CD4-positive, CD25-positive, alpha-beta regulatory T cell (primary cell): Measurements from ENCODE around the gene SH2B3. TPM values are rescaled to one million over a fixed set of nuclear protein-coding genes. Genes with fewer than 3 reads are reported as not detected.

Experiments used
- ATAC-seq, 2 donors: fragments of 150-1000 bp; cut with Tn5 transposase; one replicate each; pipeline ENCODE4 v1.10.0; 2021; ENCODE audit warnings: low read depth in 2 of 2, moderate number of reproducible peaks in 2 of 2, moderate library complexity in 1 of 2
- DNase-seq, 3 donors: peaks; one replicate each; pipeline versions ENCODE4 v3.0.0 to v3.0.0-alpha.2; 2012 to 2022; ENCODE audit warnings: mixed read lengths in 1 of 3
- H3K27ac ChIP-seq: one replicate; pipeline ENCODE4 v1.7.0; 2013; ENCODE audit warnings: mild to moderate bottlenecking, low read length; ENCODE audit not compliant: insufficient read depth, poor library complexity, severe bottlenecking
- H3K27me3 ChIP-seq: one replicate; pipeline ENCODE4 v1.7.0; 2013; ENCODE audit warnings: low read length; ENCODE audit not compliant: control insufficient read depth, insufficient read depth
- H3K36me3 ChIP-seq: one replicate; pipeline ENCODE4 v1.7.0; 2013; ENCODE audit warnings: mild to moderate bottlenecking, low read length, moderate library complexity; ENCODE audit not compliant: control insufficient read depth, insufficient read depth
- H3K4me1 ChIP-seq: 2 replicates; pipeline ENCODE4 v1.7.0; 2013; ENCODE audit warnings: mild to moderate bottlenecking, low read length; ENCODE audit not compliant: insufficient read depth, control insufficient read depth, poor library complexity, severe bottlenecking
- H3K4me3 ChIP-seq: one replicate; pipeline ENCODE4 v1.7.0; 2013; ENCODE audit warnings: low read depth, mild to moderate bottlenecking, low read length, moderate library complexity
- H3K9me3 ChIP-seq, 2 experiments: 1 replicate in 1 of 2; 2 replicates in 1 of 2; pipeline ENCODE4 v1.7.0; 2013; ENCODE audit warnings: low read length in 2 of 2, mild to moderate bottlenecking in 1 of 2, moderate library complexity in 1 of 2; ENCODE audit not compliant: control insufficient read depth in 2 of 2
- H3K27ac Mint-ChIP-seq, 3 donors: one replicate each; pipeline ENCODE4 v1.8.0; 2020 to 2022; ENCODE audit warnings: mild to moderate bottlenecking in 3 of 3, mixed read lengths in 3 of 3, moderate library complexity in 2 of 3
- H3K27me3 Mint-ChIP-seq: one replicate; pipeline ENCODE4 v1.8.0; 2022; ENCODE audit warnings: mild to moderate bottlenecking, mixed read lengths
- H3K36me3 Mint-ChIP-seq: one replicate; pipeline ENCODE4 v1.8.0; 2020; ENCODE audit warnings: mixed read lengths
- H3K4me1 Mint-ChIP-seq, 4 donors: one replicate each; pipeline ENCODE4 v1.8.0; 2020 to 2022; ENCODE audit warnings: mixed read lengths in 4 of 4, mild to moderate bottlenecking in 1 of 4
- H3K4me3 Mint-ChIP-seq, 4 donors: one replicate each; pipeline ENCODE4 v1.8.0; 2020 to 2022; ENCODE audit warnings: mild to moderate bottlenecking in 4 of 4, mixed read lengths in 4 of 4, moderate library complexity in 3 of 4
- H3K9me3 Mint-ChIP-seq, 7 donors: one replicate each; pipeline ENCODE4 v1.8.0; 2020 to 2022; ENCODE audit warnings: mixed read lengths in 7 of 7, mild to moderate bottlenecking in 3 of 7, moderate library complexity in 2 of 7
- polyA plus RNA-seq, 4 donors: library from polyadenylated mRNA; unstranded; fragments of 300-500 nt; fragmentation: Illumina TruSeq; gene quantifications; one replicate each; pipeline ENCODE4 v1.2.3, GENCODE V29; 2021
- total RNA-seq: library from RNA; stranded (reverse); gene quantifications from one replicate; pipeline ENCODE4 v1.2.3, GENCODE V29; 2022

SH2B3 gene
- total and polyA plus RNA-seq, 5 donors from 2014 or later, result 1.6 to 25.7 (median 3.9) TPM

DNA sequence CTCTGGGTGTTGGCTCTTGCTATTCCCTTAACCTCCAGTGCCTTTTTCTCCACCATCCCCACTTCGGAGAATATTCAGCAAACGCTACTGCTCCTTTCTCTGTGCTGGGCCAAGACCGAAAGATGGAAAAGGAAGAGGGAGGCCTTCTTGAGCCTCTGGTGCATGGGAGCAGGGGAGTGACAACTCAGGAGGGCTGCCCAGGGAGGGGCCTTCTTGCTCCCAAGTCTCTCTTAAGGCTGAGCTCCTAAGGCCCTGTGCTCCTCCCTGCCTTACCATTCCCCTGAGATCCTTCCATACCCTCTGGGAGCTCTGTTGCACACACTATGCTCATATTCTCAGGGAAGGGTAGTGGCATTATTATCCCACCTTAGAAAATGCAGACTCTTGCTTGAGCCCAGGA lies 34.9 kb downstream of the SH2B3 start:
- no peak for ATAC-seq

DNA sequence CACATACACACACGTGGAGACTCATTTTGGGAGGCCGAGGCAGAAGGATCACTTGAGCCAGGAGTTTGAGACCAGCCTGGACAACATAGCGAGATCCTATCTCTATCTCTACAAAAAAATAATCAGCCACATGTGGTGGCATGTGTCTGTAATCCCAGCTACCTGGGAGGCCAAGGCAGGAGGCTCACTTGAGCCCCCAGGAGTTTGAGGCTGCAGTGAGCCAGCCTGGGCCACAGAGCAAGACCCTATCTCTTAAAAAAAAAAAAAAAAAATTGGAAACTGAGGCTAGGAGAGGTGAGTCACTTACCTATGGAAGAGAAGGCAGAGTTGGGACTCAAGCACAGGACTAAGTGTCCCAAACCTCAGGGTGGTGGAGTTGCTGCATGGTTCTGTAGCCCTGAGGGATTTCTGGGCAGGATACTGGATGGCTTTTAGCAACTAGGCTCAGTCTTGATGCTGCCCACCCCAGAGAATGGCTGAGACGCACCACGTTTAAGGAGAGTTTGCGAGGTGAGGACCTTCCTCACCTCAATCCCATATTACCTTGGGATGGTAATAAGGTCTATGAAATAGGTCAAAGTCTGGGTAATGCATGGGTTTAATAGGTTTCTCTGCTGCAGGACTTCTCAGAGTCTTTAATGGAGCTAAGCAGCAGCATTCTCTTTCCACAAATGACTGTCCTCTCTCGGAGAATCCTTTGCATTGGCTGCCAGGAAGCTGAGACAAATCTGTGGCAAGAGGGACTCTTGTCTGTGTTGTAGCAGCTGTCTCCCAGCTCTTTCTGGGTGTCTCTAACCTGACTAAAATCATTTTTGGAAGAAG lies 35.6 kb downstream of the SH2B3 start:
- Mint-ChIP-seq H3K4me1 (peaks cover 10 to 95% (median 55%) of the 10 kb centered on the region in 4 donors), H3K27ac (peak overlapping the region; percentile 49 to 95 (median 82)), H3K4me3 (peak overlapping the region in 1 of 4 donors; percentile 63), H3K9me3 (peaks cover 0 to 1% (median 0%) of the 10 kb centered on the region in 7 donors), H3K36me3 (peaks cover 16% of the 10 kb centered on the region), H3K27me3 (no peaks in the 10 kb centered on the region)
- peak overlapping the region; percentile 14 for H3K27ac ChIP-seq
- H3K4me1 ChIP-seq, result peaks cover 60% of the 10 kb centered on the region
- H3K27me3 ChIP-seq, result no peaks in the 10 kb centered on the region
- peaks cover 3% of the 10 kb centered on the region for H3K36me3 ChIP-seq
- H3K9me3 ChIP-seq, result no peaks in the 10 kb centered on the region
- H3K4me3 ChIP-seq, result no peak overlapping the region
- no peak for ATAC-seq
- no peak for DNase-seq

More for the DNA sequence above, 34.9 kb downstream of the SH2B3 start:
- Histone ChIP-seq H3K27ac (peak overlapping the region; percentile 14), H3K4me1 (peaks cover 60% of the 10 kb centered on the region), H3K4me3 (no peak overlapping the region), H3K36me3 (no peaks in the 10 kb centered on the region), H3K27me3 (no peaks in the 10 kb centered on the region), H3K9me3 (no peaks in the 10 kb centered on the region)
- Mint-ChIP-seq H3K4me3 (peak overlapping the region in 2 of 4 donors; percentile 7 to 63), H3K4me1 (peaks cover 10 to 95% (median 53%) of the 10 kb centered on the region in 4 donors), H3K27me3 (no peaks in the 10 kb centered on the region), H3K36me3 (peaks cover 19% of the 10 kb centered on the region), H3K27ac (peak overlapping the region; percentile 82 to 95 (median 82)), H3K9me3 (peaks cover 0 to 1% (median 0%) of the 10 kb centered on the region in 7 donors)
- DNase-seq, result no peak

DNA sequence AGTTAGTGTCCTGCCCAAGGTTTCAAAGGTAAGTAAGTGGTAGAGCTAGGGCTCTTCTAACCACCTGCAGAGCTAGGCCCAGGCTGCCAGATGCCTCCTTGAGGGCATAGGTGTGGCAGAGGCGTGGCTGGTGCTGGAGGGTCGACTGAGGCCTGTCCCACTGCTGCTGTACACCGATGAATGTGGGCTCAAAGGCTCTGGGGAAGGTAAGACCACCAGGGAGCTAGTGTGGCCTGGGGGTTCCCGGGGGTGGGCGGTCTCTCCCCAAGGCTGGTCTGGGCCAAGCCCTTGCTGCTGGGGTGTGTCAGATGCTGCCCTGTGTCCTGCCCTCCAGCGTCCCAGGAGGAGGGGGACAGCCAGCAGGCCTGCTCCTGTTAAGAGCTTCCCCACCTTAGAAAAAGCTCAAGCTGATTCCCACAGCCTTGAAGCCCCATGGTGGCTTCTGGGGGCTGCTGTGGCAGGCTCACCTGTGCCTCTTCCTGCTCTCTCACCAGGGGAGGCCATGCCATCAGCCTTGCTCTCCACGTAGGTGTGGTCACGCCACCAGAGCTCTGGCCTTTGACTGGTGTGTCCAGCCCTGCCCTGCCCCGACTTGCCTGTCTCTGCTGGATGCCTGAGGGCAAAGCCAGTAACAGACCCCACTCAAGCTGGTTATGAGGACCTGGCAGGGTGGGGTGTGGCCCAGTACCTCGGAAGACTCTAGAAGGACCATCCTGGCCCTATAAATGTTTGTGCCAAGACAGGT lies 36.8 kb downstream of the SH2B3 start:
- ATAC-seq (no peak), DNase-seq (no peak)
- Histone ChIP-seq H3K27ac (peak overlapping the region; percentile 14), H3K4me3 (no peak overlapping the region), H3K9me3 (no peaks in the 10 kb centered on the region), H3K36me3 (peaks cover 13% of the 10 kb centered on the region), H3K4me1 (peaks cover 50% of the 10 kb centered on the region), H3K27me3 (no peaks in the 10 kb centered on the region)
- H3K4me3 Mint-ChIP-seq, result peak overlapping the region in 1 of 4 donors; percentile 63
- H3K27ac Mint-ChIP-seq, result peak overlapping the region; percentile 69 to 95 (median 94)
- peaks cover 0 to 1% (median 0%) of the 10 kb centered on the region in 7 donors for H3K9me3 Mint-ChIP-seq
- H3K27me3 Mint-ChIP-seq, result no peaks in the 10 kb centered on the region
- H3K4me1 Mint-ChIP-seq, result peaks cover 10 to 90% (median 49%) of the 10 kb centered on the region in 4 donors
- H3K36me3 Mint-ChIP-seq, result peaks cover 21% of the 10 kb centered on the region

DNA sequence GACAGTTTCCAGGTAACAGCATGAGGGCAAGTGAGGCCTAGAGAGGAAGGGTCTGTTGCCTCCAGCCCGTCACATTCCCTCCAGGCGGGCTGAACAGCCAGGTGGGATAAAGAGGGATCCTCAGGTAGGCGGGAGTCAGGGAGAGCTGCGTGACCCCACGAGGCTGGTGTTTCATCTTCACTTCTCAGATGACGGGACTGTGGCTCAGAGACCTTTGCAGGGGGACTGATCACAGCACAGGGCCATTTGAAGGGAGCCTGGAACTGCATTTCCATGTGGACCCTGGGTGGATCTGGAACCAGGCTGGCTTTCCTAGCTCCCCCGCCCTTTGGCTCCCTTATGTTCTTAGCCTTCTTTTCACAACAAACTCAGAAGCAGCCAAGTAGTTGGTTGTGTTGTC lies 37.4 kb downstream of the SH2B3 start:
- Histone ChIP-seq H3K4me3 (no peak overlapping the region), H3K27ac (peak overlapping the region; percentile 81), H3K36me3 (peaks cover 18% of the 10 kb centered on the region), H3K27me3 (no peaks in the 10 kb centered on the region), H3K4me1 (peaks cover 43% of the 10 kb centered on the region), H3K9me3 (no peaks in the 10 kb centered on the region)
- DNase-seq (no peak), ATAC-seq (no peak)
- Mint-ChIP-seq H3K36me3 (peaks cover 24% of the 10 kb centered on the region), H3K4me1 (peaks cover 10 to 86% (median 48%) of the 10 kb centered on the region in 4 donors), H3K9me3 (peaks cover 0 to under 1% (median 0%) of the 10 kb centered on the region in 7 donors), H3K27ac (peak overlapping the region in 2 of 3 donors; percentile 94 to 95), H3K27me3 (no peaks in the 10 kb centered on the region), H3K4me3 (peak overlapping the region in 1 of 4 donors; percentile 34)

DNA sequence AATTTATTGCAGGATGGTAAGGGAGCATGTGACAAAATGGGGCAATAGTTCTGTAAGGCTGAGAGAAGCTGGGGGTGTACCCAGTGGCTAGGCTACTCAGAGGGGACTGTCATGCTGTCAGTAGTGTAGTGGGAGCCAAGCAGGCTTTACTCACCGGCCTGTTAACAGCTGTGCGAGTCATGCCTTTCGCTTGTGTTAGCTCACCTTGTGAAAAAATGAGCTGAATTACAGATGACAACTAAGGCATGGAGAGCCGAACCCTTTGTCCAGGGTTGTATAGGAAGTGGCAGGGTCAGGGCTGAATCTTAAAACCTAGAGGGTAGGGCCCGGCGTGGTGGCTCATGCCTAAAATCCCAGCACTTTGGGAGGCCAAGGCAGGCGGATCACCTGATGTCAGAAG lies 37.9 kb downstream of the SH2B3 start:
- H3K9me3 ChIP-seq, result no peaks in the 10 kb centered on the region
- Mint-ChIP-seq H3K4me1 (peaks cover 7 to 85% (median 46%) of the 10 kb centered on the region in 4 donors), H3K27ac (peak overlapping the region in 2 of 3 donors; percentile 94 to 95), H3K9me3 (no peaks in the 10 kb centered on the region), H3K36me3 (peaks cover 26% of the 10 kb centered on the region), H3K4me3 (peak overlapping the region in 1 of 4 donors; percentile 34), H3K27me3 (no peaks in the 10 kb centered on the region)
- H3K4me1 ChIP-seq, result peaks cover 43% of the 10 kb centered on the region
- no peak for ATAC-seq
- H3K4me3 ChIP-seq, result no peak overlapping the region
- H3K36me3 ChIP-seq, result peaks cover 23% of the 10 kb centered on the region
- H3K27ac ChIP-seq, result peak overlapping the region; percentile 81
- DNase-seq, result no peak
- no peaks in the 10 kb centered on the region for H3K27me3 ChIP-seq

DNA sequence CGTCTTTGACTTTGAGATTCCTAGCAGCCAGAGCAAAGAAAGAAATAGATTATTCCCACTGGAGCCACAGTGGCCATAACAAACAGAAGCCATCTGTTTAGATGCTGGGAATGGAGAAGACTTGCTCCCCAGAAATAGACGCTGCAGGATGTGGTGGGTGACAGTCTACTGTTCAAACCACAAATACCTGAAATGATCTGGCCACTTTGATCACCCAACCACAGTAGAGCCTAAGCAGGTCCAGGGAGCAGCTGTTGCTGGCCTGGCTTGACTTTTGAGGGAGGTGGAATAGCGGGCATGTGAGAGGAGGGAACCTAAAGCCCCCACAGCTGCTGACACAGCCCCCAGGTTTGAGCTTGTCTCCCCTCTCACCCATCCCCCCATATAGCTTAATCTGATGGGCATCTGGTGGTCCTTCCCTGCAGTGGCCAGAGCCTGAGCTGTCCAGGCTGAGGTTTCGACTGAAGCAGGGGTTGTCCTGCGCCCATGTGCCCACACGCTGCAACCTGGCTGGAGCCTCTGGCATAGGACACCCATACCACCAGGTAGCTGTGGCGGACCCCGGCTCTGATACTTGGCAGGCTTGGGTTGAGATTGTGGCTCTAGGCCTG lies 38.7 kb downstream of the SH2B3 start:
- Histone ChIP-seq H3K27ac (peak overlapping the region; percentile 81), H3K27me3 (no peaks in the 10 kb centered on the region), H3K4me1 (peaks cover 43% of the 10 kb centered on the region), H3K36me3 (peaks cover 31% of the 10 kb centered on the region), H3K4me3 (peak overlapping the region; percentile 13), H3K9me3 (no peaks in the 10 kb centered on the region)
- no peaks in the 10 kb centered on the region for H3K27me3 Mint-ChIP-seq
- H3K36me3 Mint-ChIP-seq, result peaks cover 32% of the 10 kb centered on the region
- H3K4me1 Mint-ChIP-seq, result peaks cover 5 to 86% (median 51%) of the 10 kb centered on the region in 4 donors
- H3K9me3 Mint-ChIP-seq, result no peaks in the 10 kb centered on the region
- DNase-seq, result peak in 1 of 3 donors; percentile 78
- no peak for ATAC-seq
- H3K27ac Mint-ChIP-seq, result peak overlapping the region; percentile 87 to 95 (median 94)
- H3K4me3 Mint-ChIP-seq, result peak overlapping the region; percentile 34 to 83 (median 68)
